ENCODE results near the gene MPPED2. TPM values are rescaled to one million over a fixed set of nuclear protein-coding genes. Genes with fewer than 3 reads are reported as not detected.
A peak's percentile ranks its signal among the peaks of the same experiment; 100 is the strongest.

The MPPED2 gene
- total RNA-seq, 1 donor from 2014 or later: 179 TPM

DNA sequence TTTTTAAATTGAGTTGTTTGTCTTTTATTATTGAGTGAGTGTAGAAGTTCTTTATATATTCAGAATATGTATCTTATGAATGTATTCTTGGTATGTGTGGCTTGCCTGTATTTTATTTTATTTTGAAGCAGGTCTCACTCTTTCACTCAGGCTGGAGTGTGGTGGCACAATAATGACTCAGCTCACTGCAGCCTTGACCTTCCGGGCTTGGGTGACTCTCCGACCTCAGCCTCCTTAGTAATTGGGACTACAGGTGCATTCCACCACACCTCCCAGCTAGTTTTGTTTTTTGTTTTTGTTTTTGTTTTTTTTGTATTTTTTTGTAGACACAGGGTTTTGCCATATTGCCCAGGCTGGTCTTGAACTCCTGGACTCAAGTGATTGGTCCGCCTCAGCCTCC, 24.5 kb upstream of the MPPED2 start:
- TF ChIP-seq CTCF (IDR thresholded peaks at IDR 0.05; ENCODE audit: unreplicated experiment): no peak
- Mint-ChIP-seq H3K9me3 (peaks cover 11% of the 10 kb centered on the region), H3K36me3 (no peaks in the 10 kb centered on the region), H3K4me3 (no peak overlapping the region), H3K27me3 (ENCODE audit: low read depth) (no peaks in the 10 kb centered on the region), H3K4me1 (peaks cover 2% of the 10 kb centered on the region), H3K27ac (no peak overlapping the region)
- no peak for DNase-seq (ENCODE audit: low spot score in 2 of 2, unreplicated experiment in 2 of 2)

DNA sequence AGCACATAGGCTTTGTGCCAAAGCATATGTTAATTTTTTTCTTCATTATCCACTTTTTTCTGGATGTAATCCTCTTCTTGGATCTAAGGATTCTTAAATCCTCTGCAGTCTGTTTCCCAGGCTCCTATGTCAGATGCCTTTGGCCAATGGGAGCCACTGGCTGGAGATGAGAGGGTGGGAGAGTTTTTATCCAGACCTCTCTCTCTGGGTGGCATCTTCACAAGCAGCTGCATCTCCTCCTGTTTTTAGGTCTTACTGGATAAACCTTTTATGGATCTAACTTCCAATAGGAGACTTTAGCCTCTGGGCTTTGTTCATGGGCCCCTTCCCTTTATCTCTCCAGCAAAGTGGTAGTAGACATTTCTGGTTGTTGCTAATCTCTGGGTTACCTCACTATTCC, 22.4 kb upstream of the MPPED2 start:
- TF ChIP-seq CTCF (IDR thresholded peaks at IDR 0.05; ENCODE audit: unreplicated experiment): no peak
- Mint-ChIP-seq H3K4me3 (no peak overlapping the region), H3K27me3 (ENCODE audit: low read depth) (no peaks in the 10 kb centered on the region), H3K36me3 (no peaks in the 10 kb centered on the region), H3K4me1 (peaks cover 15% of the 10 kb centered on the region), H3K9me3 (no peaks in the 10 kb centered on the region), H3K27ac (no peak overlapping the region)
- DNase-seq (ENCODE audit: low spot score in 2 of 2, unreplicated experiment in 2 of 2): no peak

DNA sequence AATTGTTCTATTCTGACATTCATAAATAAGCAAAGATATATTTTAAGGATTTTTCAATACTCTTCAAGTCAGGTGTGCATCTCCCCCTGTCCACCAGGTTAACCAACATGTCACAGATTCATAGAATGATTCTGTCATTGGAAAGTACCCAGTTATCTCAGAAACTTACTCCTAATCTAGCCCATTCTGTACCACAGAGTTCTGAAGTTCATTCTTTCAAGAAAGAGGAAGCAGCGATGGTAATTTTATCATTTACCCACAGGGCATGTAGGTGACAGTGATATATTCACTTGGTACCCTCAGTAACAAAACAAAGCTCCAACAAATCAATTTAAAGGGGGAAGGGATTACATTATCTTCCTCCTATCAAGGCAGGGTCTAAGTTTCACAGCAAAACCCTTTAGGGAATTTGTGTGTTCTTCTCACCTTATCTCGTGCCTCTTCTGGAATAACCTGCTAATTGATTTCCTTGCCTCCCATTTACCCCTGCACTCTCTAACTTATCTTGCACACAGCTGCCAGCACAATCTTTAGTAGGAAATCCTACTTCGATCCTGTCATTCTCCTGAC, 19.0 kb upstream of the MPPED2 start:
- H3K27me3 Mint-ChIP-seq (ENCODE audit: low read depth): no peaks in the 10 kb centered on the region
- peaks cover 5% of the 10 kb centered on the region for H3K9me3 Mint-ChIP-seq
- no peaks in the 10 kb centered on the region for H3K36me3 Mint-ChIP-seq
- H3K4me1 Mint-ChIP-seq: peaks cover 21% of the 10 kb centered on the region
- H3K27ac Mint-ChIP-seq: no peak overlapping the region
- H3K4me3 Mint-ChIP-seq: no peak overlapping the region
- no peak for TF ChIP-seq CTCF (IDR thresholded peaks at IDR 0.05; ENCODE audit: unreplicated experiment)
- DNase-seq (ENCODE audit: low spot score in 2 of 2, unreplicated experiment in 2 of 2): no peak

DNA sequence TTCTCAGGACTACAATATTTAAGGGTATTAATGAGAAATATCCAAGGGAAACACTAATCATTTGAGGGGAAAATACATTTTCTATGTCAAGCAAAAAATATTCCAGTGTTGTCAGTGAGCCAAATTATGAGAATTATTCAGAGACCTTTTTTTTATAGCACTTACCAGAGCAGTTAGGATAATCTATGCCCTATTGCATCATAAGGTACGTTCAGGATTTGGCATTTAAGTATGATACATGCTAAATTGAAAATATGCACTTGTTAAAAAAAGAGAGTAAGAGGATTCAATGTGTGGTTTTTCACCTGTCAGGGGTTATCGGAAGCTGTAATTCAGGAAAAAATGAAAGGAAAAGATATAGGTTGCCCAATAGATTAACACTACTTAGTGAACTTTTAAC, 17.2 kb upstream of the MPPED2 start:
- Mint-ChIP-seq H3K27me3 (ENCODE audit: low read depth) (no peaks in the 10 kb centered on the region), H3K4me3 (no peak overlapping the region), H3K9me3 (peaks cover 5% of the 10 kb centered on the region), H3K4me1 (peaks cover 21% of the 10 kb centered on the region), H3K36me3 (no peaks in the 10 kb centered on the region), H3K27ac (peak overlapping the region; percentile 7)
- no peak for TF ChIP-seq CTCF (IDR thresholded peaks at IDR 0.05; ENCODE audit: unreplicated experiment)
- DNase-seq (ENCODE audit: low spot score in 2 of 2, unreplicated experiment in 2 of 2): no peak

- no peaks in the 10 kb centered on the region for H3K36me3 Mint-ChIP-seq
These were observed 10.7 kb upstream of the MPPED2 start for GRCh38 chr11:30596832-30597231.

More at GRCh38 chr11:30596832-30597231, 10.7 kb upstream of the MPPED2 start:
- peak overlapping the region; percentile 58 for H3K27ac Mint-ChIP-seq
- H3K9me3 Mint-ChIP-seq: peaks cover 5% of the 10 kb centered on the region
- H3K27me3 Mint-ChIP-seq (ENCODE audit: low read depth): no peaks in the 10 kb centered on the region
- no peak overlapping the region for H3K4me3 Mint-ChIP-seq
- DNase-seq (ENCODE audit: low spot score in 2 of 2, unreplicated experiment in 2 of 2): no peak
- H3K4me1 Mint-ChIP-seq: peaks cover 38% of the 10 kb centered on the region
- no peak for TF ChIP-seq CTCF (IDR thresholded peaks at IDR 0.05; ENCODE audit: unreplicated experiment)

All from mesothelial cell of epicardium (in vitro differentiated cells).